ENCODE results near the gene LEAP2. TPM values are rescaled to one million over a fixed set of nuclear protein-coding genes. Genes with fewer than 3 reads are reported as not detected.

Gene LEAP2
- total RNA-seq, 2 experiments from 2014 or later: 0.30 to 0.31 TPM

DNA sequence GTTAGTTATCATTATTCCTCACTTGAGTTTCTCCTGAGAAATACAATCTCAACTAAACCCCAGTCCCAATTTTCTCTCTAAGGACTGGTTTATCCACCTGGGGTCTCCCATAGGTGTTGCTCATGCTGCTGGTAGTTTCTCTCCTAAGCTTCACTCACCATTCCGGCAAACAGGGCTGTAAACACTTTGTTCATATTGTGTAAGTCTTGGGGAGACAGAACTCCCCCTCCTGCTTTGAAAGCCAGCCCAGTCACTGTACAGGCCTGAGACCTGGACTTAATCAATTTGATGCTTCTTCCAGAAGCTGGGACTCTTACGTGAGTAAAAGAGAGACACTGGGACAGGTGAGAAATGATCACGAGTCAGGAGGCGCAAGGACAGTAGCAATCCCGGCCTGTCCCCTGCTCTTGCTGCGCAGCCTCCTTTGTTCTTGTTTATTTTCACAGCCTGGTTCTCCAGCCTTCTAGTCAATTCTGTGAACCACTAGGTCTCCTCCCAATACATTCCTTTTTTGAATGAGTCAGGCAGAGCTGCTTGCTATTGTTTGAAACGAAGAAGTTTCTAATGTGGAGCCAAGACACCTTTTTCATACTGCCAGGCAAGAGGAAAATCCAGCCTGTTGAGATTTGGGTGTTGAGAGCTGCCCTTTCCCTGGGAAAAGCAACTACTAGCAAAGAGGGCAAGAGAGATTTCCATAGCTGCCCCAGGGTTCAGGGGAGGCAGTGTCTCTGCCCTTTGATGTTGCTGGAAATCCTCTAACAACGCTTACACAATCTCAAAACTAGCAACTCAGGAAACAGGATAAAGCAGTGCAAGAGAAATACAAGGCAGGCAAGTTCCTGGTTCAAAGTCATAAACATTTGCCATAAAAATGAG is 33.8 kb upstream of the LEAP2 start:
- no peaks in the 10 kb centered on the region for H3K9me3 ChIP-seq (ENCODE audit: control insufficient read depth in 1 of 2, insufficient read depth in 1 of 2, low read length in 2 of 2)
- H3K27ac ChIP-seq (ENCODE audit: low read depth in 1 of 2, low read length in 2 of 2): no peak overlapping the region
- H3K4me1 ChIP-seq (ENCODE audit: insufficient read depth, low read length): no peaks in the 10 kb centered on the region
- no peak overlapping the region for H3K4me3 ChIP-seq (ENCODE audit: low read length)
- intact Hi-C loops (cut with DNase I, micrococcal nuclease): no loop called here
- H3K36me3 Mint-ChIP-seq (ENCODE audit: low read depth): no peaks in the 10 kb centered on the region
- ATAC-seq (ENCODE audit: poor library complexity) (no peak), DNase-seq (no peak)
- CTCF ChIA-PET: interaction anchor here (1.4 kb wide), 1 partner anchor 9 kb away, joined by 3 read pairs; the partner anchor contains the start of gene SHROOM1
- TF ChIP-seq, protein P1, sequence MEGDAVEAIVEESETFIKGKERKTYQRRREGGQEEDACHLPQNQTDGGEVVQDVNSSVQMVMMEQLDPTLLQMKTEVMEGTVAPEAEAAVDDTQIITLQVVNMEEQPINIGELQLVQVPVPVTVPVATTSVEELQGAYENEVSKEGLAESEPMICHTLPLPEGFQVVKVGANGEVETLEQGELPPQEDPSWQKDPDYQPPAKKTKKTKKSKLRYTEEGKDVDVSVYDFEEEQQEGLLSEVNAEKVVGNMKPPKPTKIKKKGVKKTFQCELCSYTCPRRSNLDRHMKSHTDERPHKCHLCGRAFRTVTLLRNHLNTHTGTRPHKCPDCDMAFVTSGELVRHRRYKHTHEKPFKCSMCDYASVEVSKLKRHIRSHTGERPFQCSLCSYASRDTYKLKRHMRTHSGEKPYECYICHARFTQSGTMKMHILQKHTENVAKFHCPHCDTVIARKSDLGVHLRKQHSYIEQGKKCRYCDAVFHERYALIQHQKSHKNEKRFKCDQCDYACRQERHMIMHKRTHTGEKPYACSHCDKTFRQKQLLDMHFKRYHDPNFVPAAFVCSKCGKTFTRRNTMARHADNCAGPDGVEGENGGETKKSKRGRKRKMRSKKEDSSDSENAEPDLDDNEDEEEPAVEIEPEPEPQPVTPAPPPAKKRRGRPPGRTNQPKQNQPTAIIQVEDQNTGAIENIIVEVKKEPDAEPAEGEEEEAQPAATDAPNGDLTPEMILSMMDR (IDR thresholded peaks at IDR 0.05): no peak
- no peaks in the 10 kb centered on the region for H3K9me3 Mint-ChIP-seq
- no peak overlapping the region for H3K27ac Mint-ChIP-seq
- H3K4me1 Mint-ChIP-seq (ENCODE audit: low read depth): no peaks in the 10 kb centered on the region
- no peaks in the 10 kb centered on the region for H3K36me3 ChIP-seq (ENCODE audit: insufficient read depth, low read length)
- H3K27me3 ChIP-seq (ENCODE audit: control insufficient read depth in 1 of 2, insufficient read depth in 2 of 2, low read length in 2 of 2): no peaks in the 10 kb centered on the region
- POLR2A ChIA-PET: no interaction called here
- no peaks in the 10 kb centered on the region for H3K27me3 Mint-ChIP-seq
- no peak overlapping the region for H3K4me3 Mint-ChIP-seq

DNA sequence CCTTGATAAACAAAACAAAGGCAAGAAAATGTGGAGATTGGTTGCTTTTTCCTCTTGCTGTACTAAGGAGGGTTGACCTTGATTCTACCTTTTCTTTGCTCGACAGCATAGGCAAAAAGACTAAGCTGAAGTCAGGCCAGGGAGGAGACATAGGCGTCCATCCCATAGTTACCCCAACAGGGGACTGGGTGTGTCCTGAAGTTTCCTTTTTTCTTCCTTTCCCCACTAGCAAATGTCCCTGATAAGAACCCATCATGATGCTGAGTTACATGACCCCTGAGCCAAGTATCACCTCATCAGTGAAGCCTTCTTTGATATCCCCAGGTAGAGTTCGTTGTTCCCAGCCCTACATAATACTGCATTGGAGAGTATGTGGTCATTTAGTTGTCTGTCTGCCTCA is 33.2 kb upstream of the LEAP2 start:
- no peaks in the 10 kb centered on the region for H3K4me1 Mint-ChIP-seq (ENCODE audit: low read depth)
- no peaks in the 10 kb centered on the region for H3K27me3 Mint-ChIP-seq
- no peaks in the 10 kb centered on the region for H3K9me3 Mint-ChIP-seq
- POLR2A ChIA-PET: no interaction called here
- no peak for DNase-seq
- intact Hi-C loops (cut with DNase I, micrococcal nuclease): no loop called here
- no peak overlapping the region for H3K27ac Mint-ChIP-seq
- no peaks in the 10 kb centered on the region for H3K4me1 ChIP-seq (ENCODE audit: insufficient read depth, low read length)
- no peak for ATAC-seq (ENCODE audit: poor library complexity)
- no peaks in the 10 kb centered on the region for H3K27me3 ChIP-seq (ENCODE audit: control insufficient read depth in 1 of 2, insufficient read depth in 2 of 2, low read length in 2 of 2)
- no peaks in the 10 kb centered on the region for H3K36me3 Mint-ChIP-seq (ENCODE audit: low read depth)
- CTCF ChIA-PET: interaction anchor here (1.4 kb wide), 1 partner anchor 10 kb away, joined by 3 read pairs; the partner anchor contains the start of gene SHROOM1
- TF ChIP-seq, protein P1 (IDR thresholded peaks at IDR 0.05): no peak
- no peak overlapping the region for H3K4me3 ChIP-seq (ENCODE audit: low read length)
- no peaks in the 10 kb centered on the region for H3K36me3 ChIP-seq (ENCODE audit: insufficient read depth, low read length)
- no peaks in the 10 kb centered on the region for H3K9me3 ChIP-seq (ENCODE audit: control insufficient read depth in 1 of 2, insufficient read depth in 1 of 2, low read length in 2 of 2)
- no peak overlapping the region for H3K27ac ChIP-seq (ENCODE audit: low read depth in 1 of 2, low read length in 2 of 2)
- no peak overlapping the region for H3K4me3 Mint-ChIP-seq

DNA sequence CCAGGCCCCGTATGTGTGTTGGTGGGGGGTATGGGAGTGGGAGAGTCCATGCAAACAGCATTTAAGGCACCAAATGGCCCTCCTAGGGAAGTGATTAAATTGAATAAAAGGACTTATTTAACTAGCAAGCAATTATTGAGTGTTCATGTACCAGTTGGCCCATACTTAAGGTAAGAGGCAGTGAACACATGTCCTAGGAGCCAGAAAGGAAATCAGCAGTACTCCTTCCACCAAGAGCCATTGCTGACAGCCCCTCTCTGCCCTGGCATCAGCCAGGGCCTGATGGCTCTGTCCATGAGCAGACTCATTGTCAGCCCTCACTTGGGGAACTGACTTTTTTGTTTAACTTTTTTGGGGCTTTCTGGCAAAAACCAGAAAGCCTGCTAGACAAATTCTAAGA is 32.6 kb upstream of the LEAP2 start:
- intact Hi-C loops (cut with DNase I, micrococcal nuclease): no loop called here
- Mint-ChIP-seq H3K4me3 (no peak overlapping the region), H3K9me3 (no peaks in the 10 kb centered on the region), H3K36me3 (ENCODE audit: low read depth) (no peaks in the 10 kb centered on the region), H3K27me3 (no peaks in the 10 kb centered on the region), H3K4me1 (ENCODE audit: low read depth) (no peaks in the 10 kb centered on the region), H3K27ac (no peak overlapping the region)
- no peaks in the 10 kb centered on the region for H3K4me1 ChIP-seq (ENCODE audit: insufficient read depth, low read length)
- no peak overlapping the region for H3K4me3 ChIP-seq (ENCODE audit: low read length)
- ChIA-PET POLR2A (no interaction called here), CTCF (no interaction called here)
- H3K9me3 ChIP-seq (ENCODE audit: control insufficient read depth in 1 of 2, insufficient read depth in 1 of 2, low read length in 2 of 2): no peaks in the 10 kb centered on the region
- no peaks in the 10 kb centered on the region for H3K27me3 ChIP-seq (ENCODE audit: control insufficient read depth in 1 of 2, insufficient read depth in 2 of 2, low read length in 2 of 2)
- ATAC-seq (ENCODE audit: poor library complexity): no peak
- no peak overlapping the region for H3K27ac ChIP-seq (ENCODE audit: low read depth in 1 of 2, low read length in 2 of 2)
- no peaks in the 10 kb centered on the region for H3K36me3 ChIP-seq (ENCODE audit: insufficient read depth, low read length)
- TF ChIP-seq, protein P1 (IDR thresholded peaks at IDR 0.05): no peak
- DNase-seq: no peak
